ENCODE measurements around the gene SPPL2C. TPM values are rescaled to one million over a fixed set of nuclear protein-coding genes. Genes with fewer than 3 reads are reported as not detected.
A peak's percentile ranks its signal among the peaks of the same experiment; 100 is the strongest.
"Not testable (repeated sequence)": the region's sequence is repeated elsewhere in the genome, so short reads cannot be mapped to it uniquely, and the experiment has no call there.

SPPL2C gene
- total RNA-seq, 4 donors from 2014 or later, result not detected

GRCh38 chr17:45851873-45852272 is 7.2 kb downstream of the SPPL2C start:
- TF ChIP-seq CTCF (IDR thresholded peaks at IDR 0.05), result no peak
- no peak for ATAC-seq (ENCODE audit: low FRiP score)
- no peak for DNase-seq (ENCODE audit: low spot score)

- TF ChIP-seq CTCF (IDR thresholded peaks at IDR 0.05), result no peak
- ATAC-seq (ENCODE audit: low FRiP score) (no peak), DNase-seq (ENCODE audit: low spot score) (peak; percentile 75)
These were observed 8.0 kb downstream of the SPPL2C start for GRCh38 chr17:45852535-45853297.

GRCh38 chr17:45854209-45854608 is 9.5 kb downstream of the SPPL2C start:
- DNase-seq (ENCODE audit: low spot score) (no peak), ATAC-seq (ENCODE audit: low FRiP score) (no peak)
- no peak for TF ChIP-seq CTCF (IDR thresholded peaks at IDR 0.05)

GRCh38 chr17:45855691-45856336 is 11.1 kb downstream of the SPPL2C start:
- DNase-seq (ENCODE audit: low spot score) (no peak), ATAC-seq (ENCODE audit: low FRiP score) (no peak)
- TF ChIP-seq CTCF (IDR thresholded peaks at IDR 0.05), result no peak

GRCh38 chr17:45857977-45858708 is 13.5 kb downstream of the SPPL2C start:
- TF ChIP-seq CTCF (IDR thresholded peaks at IDR 0.05), result no peak
- DNase-seq (ENCODE audit: low spot score) (no peak), ATAC-seq (ENCODE audit: low FRiP score) (no peak)

GRCh38 chr17:45861165-45861564 is 16.5 kb downstream of the SPPL2C start:
- ATAC-seq (ENCODE audit: low FRiP score) (no peak), DNase-seq (ENCODE audit: low spot score) (no peak)
- TF ChIP-seq CTCF (IDR thresholded peaks at IDR 0.05), result no peak

- not testable (repeated sequence) for DNase-seq (ENCODE audit: low spot score); ATAC-seq (ENCODE audit: low FRiP score)
These were observed 17.4 kb downstream of the SPPL2C start for GRCh38 chr17:45862127-45862526.

Data from omental fat pad (tissue), 4 donors.